ENCODE results near the gene PDCD11.

DNA sequence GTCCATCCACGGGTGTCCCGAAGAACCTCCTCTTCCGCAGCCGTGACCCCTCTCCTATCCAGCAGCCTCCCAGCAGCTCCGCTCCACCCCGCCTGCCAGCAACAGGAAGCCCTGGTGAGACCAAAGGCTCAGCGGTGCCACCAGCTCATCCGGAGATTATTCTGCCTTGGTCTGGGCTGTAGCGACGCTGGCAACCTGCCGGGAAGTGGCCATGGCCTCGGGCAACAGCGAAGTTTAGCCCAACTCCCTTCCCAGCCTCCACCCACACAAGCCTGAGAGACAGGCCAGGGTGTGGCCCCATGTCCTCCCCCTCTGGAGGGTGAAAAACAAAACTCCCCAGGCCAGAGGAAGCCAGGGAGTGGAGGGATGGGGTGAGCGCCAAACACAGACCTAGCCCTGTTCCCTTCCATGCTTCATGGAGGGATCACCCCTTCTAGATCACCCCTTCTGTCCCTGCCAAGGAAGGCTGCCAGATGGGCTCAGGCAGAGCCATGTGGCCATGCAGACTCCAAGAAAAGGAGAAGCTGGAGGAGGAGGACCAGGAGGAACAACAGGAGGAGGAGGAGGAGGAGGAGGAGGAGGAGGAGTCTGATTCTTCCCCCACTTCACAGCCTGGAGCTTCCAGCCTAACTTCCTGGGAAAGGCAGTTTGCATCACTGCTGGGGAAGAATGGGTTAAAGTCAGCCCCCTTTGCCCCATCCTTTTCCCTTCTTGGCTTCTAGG, 54.8 kb downstream of the PDCD11 start:
- TF ChIP-seq, protein P1, sequence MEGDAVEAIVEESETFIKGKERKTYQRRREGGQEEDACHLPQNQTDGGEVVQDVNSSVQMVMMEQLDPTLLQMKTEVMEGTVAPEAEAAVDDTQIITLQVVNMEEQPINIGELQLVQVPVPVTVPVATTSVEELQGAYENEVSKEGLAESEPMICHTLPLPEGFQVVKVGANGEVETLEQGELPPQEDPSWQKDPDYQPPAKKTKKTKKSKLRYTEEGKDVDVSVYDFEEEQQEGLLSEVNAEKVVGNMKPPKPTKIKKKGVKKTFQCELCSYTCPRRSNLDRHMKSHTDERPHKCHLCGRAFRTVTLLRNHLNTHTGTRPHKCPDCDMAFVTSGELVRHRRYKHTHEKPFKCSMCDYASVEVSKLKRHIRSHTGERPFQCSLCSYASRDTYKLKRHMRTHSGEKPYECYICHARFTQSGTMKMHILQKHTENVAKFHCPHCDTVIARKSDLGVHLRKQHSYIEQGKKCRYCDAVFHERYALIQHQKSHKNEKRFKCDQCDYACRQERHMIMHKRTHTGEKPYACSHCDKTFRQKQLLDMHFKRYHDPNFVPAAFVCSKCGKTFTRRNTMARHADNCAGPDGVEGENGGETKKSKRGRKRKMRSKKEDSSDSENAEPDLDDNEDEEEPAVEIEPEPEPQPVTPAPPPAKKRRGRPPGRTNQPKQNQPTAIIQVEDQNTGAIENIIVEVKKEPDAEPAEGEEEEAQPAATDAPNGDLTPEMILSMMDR (IDR thresholded peaks at IDR 0.05; ENCODE audit: control extremely low read depth in 1 of 3, insufficient read depth in 1 of 3, low read depth in 1 of 3, low read length in 3 of 3): no peak
- no peak for TF ChIP-seq MAFK (IDR thresholded peaks at IDR 0.05; ENCODE audit: low read depth, low read length)
- no peak for TF ChIP-seq POLR2A (IDR thresholded peaks at IDR 0.05; ENCODE audit: control extremely low read depth in 1 of 2, low read depth in 2 of 2, low read length in 2 of 2)
- no peak for TF ChIP-seq GTF2F1 (IDR thresholded peaks at IDR 0.05; ENCODE audit: borderline replicate concordance, low read depth, low read length)
- TF ChIP-seq, protein P2, sequence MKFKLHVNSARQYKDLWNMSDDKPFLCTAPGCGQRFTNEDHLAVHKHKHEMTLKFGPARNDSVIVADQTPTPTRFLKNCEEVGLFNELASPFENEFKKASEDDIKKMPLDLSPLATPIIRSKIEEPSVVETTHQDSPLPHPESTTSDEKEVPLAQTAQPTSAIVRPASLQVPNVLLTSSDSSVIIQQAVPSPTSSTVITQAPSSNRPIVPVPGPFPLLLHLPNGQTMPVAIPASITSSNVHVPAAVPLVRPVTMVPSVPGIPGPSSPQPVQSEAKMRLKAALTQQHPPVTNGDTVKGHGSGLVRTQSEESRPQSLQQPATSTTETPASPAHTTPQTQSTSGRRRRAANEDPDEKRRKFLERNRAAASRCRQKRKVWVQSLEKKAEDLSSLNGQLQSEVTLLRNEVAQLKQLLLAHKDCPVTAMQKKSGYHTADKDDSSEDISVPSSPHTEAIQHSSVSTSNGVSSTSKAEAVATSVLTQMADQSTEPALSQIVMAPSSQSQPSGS (IDR thresholded peaks at IDR 0.05; ENCODE audit: low read length): no peak
- no peak for TF ChIP-seq JUND (IDR thresholded peaks at IDR 0.05; ENCODE audit: low read length)
